Spleen (tissue), 7 donors: ENCODE measurements around the gene ACSS1.

Source experiments
- CTCF ChIP-seq, 11 experiments: fragments of 200-600 bp in 7 of 11; fragments of 450-650 bp in 4 of 11; sonication (generic) in 4 of 11; IDR thresholded peaks in 8 of 11; conservative IDR thresholded peaks in 3 of 11; 1 replicate in 7 of 11; 2 replicates in 4 of 11; pipeline versions ENCODE4 v1.4.0 to v1.8.0; 2016 to 2021; ENCODE audit warnings: antibody characterized with exemption in 11 of 11, inconsistent platforms in 4 of 11, mild to moderate bottlenecking in 1 of 11
- POLR2A ChIP-seq, 3 donors: fragments of 450-650 bp; IDR thresholded peaks; one replicate each; pipeline ENCODE4 v1.5.1; 2017; ENCODE audit warnings: antibody characterized with exemption in 3 of 3, mild to moderate bottlenecking in 1 of 3
- POLR2AphosphoS5 ChIP-seq, 3 donors: sonication (generic); formaldehyde crosslinking; IDR thresholded peaks; one replicate each; pipeline ENCODE4 v1.5.1; 2017; ENCODE audit warnings: antibody characterized with exemption in 3 of 3
- donor health status: DM: no; HTN: no; CAD: no; lungs with moderate emphysema.
- donor health status: DM: no; HTN: no; CAD: no.
- donor health status: DM: no; HTN: no; CAD: no.

GRCh38 chr20:25084626-25085187 lies 26.8 kb upstream of the ACSS1 start:
- TF ChIP-seq CTCF (IDR thresholded peaks at IDR 0.05 in 8 of 11, conservative IDR thresholded peaks at IDR 0.05 in 3 of 11) (no peak), POLR2A (IDR thresholded peaks at IDR 0.05) (no peak), POLR2AphosphoS5 (IDR thresholded peaks at IDR 0.05) (no peak)
